Calu3 (cell line): ENCODE measurements around the gene CEP55. TPM values are rescaled to one million over a fixed set of nuclear protein-coding genes. Genes with fewer than 3 reads are reported as not detected.

Source experiments
- BruUV-seq: library from RNA; stranded (reverse); fragments of 400-500 nt; replicated peaks from 2 replicates; lab custom pipeline; 2021; lab: Mats Ljungman, UMichigan
- CTCF ChIA-PET: fragments of 300-600 bp; sonication (Branson Sonifier 250); formaldehyde crosslinking; loops from one replicate; lab custom pipeline; 2022; ENCODE audit warnings: antibody characterized with exemption; lab: Charles Lee
- DNase-seq: peaks from one replicate; pipeline ENCODE4 v3.0.0; 2022
- H3K27ac Mint-ChIP-seq: one replicate; pipeline ENCODE4 v1.8.0; 2022; ENCODE audit warnings: mixed read lengths; ENCODE audit not compliant: unreplicated experiment
- H3K27me3 Mint-ChIP-seq: one replicate; pipeline ENCODE4 v1.8.0; 2022; ENCODE audit warnings: mixed read lengths; ENCODE audit not compliant: unreplicated experiment
- H3K36me3 Mint-ChIP-seq: one replicate; pipeline ENCODE4 v1.8.0; 2022; ENCODE audit warnings: mild to moderate bottlenecking, moderate library complexity, mixed read lengths; ENCODE audit not compliant: insufficient read depth, unreplicated experiment
- H3K4me1 Mint-ChIP-seq: one replicate; pipeline ENCODE4 v1.8.0; 2022; ENCODE audit warnings: mild to moderate bottlenecking, low read depth, mixed read lengths; ENCODE audit not compliant: unreplicated experiment
- H3K4me3 Mint-ChIP-seq: one replicate; pipeline ENCODE4 v1.8.0; 2022; ENCODE audit warnings: mild to moderate bottlenecking, low read depth, moderate library complexity, mixed read lengths; ENCODE audit not compliant: unreplicated experiment
- H3K9me3 Mint-ChIP-seq: one replicate; pipeline ENCODE4 v1.8.0; 2022; ENCODE audit warnings: low read depth, mixed read lengths; ENCODE audit not compliant: unreplicated experiment
- intact Hi-C: fragments of 100-400 bp; cut with micrococcal nuclease; formaldehyde crosslinking; loops from one replicate; pipeline ENCODE4 v1.10.0; 2022; ENCODE audit not compliant: unreplicated experiment
- total RNA-seq: library from RNA; stranded (reverse); gene quantifications from 2 replicates; pipeline ENCODE4 v1.2.3, GENCODE V29; 2022
- TF ChIP-seq, protein P1 (sequence below): fragments of 200-600 bp; IDR thresholded peaks from one replicate; pipeline ENCODE4 v1.8.0; 2022; ENCODE audit warnings: antibody characterized with exemption; ENCODE audit not compliant: unreplicated experiment

Gene CEP55
- total RNA-seq, 1 experiment from 2014 or later: 52.2 TPM

DNA sequence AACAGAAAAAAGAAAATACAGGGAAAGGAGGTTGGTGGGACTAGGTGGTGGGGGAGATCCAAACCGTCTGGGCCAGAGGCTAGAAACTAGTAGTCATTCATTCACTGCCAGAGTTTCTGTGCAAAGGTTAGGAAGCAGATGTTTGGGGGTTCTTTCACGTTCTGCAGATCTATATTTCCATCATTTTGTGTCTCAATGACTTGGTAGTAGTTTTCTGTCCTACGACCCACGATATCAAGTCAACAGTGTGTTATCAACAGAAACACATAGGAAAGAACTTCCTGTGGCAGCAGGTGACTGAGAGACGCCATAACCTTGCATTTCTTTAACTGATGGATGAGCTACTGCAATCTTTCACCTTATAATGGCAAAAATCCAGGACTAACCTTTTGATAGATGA lies 1.8 kb downstream of the CEP55 start:
- TF ChIP-seq, protein P1, sequence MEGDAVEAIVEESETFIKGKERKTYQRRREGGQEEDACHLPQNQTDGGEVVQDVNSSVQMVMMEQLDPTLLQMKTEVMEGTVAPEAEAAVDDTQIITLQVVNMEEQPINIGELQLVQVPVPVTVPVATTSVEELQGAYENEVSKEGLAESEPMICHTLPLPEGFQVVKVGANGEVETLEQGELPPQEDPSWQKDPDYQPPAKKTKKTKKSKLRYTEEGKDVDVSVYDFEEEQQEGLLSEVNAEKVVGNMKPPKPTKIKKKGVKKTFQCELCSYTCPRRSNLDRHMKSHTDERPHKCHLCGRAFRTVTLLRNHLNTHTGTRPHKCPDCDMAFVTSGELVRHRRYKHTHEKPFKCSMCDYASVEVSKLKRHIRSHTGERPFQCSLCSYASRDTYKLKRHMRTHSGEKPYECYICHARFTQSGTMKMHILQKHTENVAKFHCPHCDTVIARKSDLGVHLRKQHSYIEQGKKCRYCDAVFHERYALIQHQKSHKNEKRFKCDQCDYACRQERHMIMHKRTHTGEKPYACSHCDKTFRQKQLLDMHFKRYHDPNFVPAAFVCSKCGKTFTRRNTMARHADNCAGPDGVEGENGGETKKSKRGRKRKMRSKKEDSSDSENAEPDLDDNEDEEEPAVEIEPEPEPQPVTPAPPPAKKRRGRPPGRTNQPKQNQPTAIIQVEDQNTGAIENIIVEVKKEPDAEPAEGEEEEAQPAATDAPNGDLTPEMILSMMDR: no peak
- Mint-ChIP-seq H3K27me3 (no peaks in the 10 kb centered on the region), H3K27ac (peak overlapping the region; percentile 86), H3K4me1 (peaks cover 21% of the 10 kb centered on the region), H3K36me3 (peaks cover 39% of the 10 kb centered on the region), H3K4me3 (peak overlapping the region; percentile 79), H3K9me3 (no peaks in the 10 kb centered on the region)
- no peak for DNase-seq
- intact Hi-C loops: no loop called here
- CTCF ChIA-PET: interaction anchor here (0.6 to 0.7 kb wide), 2 partner anchors 1171 to 1236 kb away, joined by 3 read pairs; no protein-coding TSS in a partner anchor
- no TSS peak for BruUV-seq

DNA sequence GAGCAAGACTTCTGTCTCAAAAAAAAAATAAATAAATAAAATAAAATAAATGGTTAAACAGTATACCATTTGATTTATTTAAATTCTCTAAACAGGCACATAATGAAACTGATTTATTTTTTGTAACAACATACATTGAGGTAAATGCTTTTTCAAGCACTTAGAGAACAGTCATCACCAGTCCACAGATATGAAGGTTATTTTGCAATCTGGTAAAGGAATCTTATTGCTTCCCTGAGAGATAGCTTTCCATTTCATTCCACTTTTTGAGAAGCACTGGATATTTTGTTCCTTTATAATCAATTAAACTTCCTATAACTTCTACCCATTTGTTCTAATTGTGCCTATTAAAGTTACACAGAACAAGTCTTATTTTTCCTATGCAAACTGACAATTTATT lies 5.2 kb downstream of the CEP55 start:
- intact Hi-C loops: no loop called here
- H3K4me1 Mint-ChIP-seq: peaks cover 21% of the 10 kb centered on the region
- no peaks in the 10 kb centered on the region for H3K27me3 Mint-ChIP-seq
- H3K9me3 Mint-ChIP-seq: no peaks in the 10 kb centered on the region
- no peak overlapping the region for H3K27ac Mint-ChIP-seq
- no TSS peak for BruUV-seq
- CTCF ChIA-PET: interaction anchor here (0.5 to 0.6 kb wide), 2 partner anchors 64 to 335 kb away, joined by 3 read pairs; no protein-coding TSS in a partner anchor
- TF ChIP-seq, protein P1: no peak
- H3K4me3 Mint-ChIP-seq: no peak overlapping the region
- H3K36me3 Mint-ChIP-seq: peaks cover 33% of the 10 kb centered on the region
- DNase-seq: no peak

DNA sequence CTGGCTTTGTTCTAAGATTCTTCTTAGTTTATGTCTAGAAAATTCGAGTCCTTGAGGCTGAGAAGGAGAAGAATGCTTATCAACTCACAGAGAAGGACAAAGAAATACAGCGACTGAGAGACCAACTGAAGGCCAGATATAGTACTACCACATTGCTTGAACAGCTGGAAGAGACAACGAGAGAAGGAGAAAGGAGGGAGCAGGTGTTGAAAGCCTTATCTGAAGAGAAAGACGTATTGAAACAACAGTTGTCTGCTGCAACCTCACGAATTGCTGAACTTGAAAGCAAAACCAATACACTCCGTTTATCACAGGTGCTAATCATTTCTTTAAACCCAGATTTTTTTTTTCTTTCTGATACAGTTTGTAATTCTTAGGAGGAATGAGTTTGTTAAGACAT lies 6.7 kb downstream of the CEP55 start:
- peaks cover 21% of the 10 kb centered on the region for H3K4me1 Mint-ChIP-seq
- intact Hi-C loops: no loop called here
- CTCF ChIA-PET: no interaction called here
- H3K9me3 Mint-ChIP-seq: no peaks in the 10 kb centered on the region
- no peak for DNase-seq
- TF ChIP-seq, protein P1: no peak
- BruUV-seq: no TSS peak
- H3K4me3 Mint-ChIP-seq: no peak overlapping the region
- peaks cover 26% of the 10 kb centered on the region for H3K36me3 Mint-ChIP-seq
- no peak overlapping the region for H3K27ac Mint-ChIP-seq
- H3K27me3 Mint-ChIP-seq: no peaks in the 10 kb centered on the region

DNA sequence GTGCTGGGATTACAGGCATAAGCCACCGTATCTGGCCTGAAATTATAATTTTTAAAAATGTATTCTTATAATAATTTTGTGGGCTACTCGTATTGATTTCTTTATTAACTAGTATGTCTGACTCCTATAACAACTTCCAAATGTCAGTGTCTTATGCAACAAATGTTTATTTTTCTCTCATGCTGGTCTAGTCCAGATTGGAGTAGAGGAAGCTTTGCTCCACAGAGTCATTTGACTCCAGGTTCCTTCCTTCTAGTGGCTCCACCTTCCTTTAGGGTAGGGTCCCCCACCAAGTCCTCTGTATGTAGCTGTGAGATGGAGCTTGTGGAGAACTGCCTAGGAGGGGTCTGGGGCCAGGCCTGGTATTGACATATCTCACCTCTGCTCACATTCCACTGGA lies 8.7 kb downstream of the CEP55 start:
- BruUV-seq: no TSS peak
- Mint-ChIP-seq H3K9me3 (no peaks in the 10 kb centered on the region), H3K36me3 (peaks cover 19% of the 10 kb centered on the region), H3K4me1 (peaks cover 2% of the 10 kb centered on the region), H3K4me3 (no peak overlapping the region), H3K27ac (no peak overlapping the region), H3K27me3 (no peaks in the 10 kb centered on the region)
- intact Hi-C loops: no loop called here
- no peak for DNase-seq
- TF ChIP-seq, protein P1: no peak
- CTCF ChIA-PET: interaction anchor here (0.6 kb wide), 1 partner anchor 19 kb away, joined by 4 read pairs; no protein-coding TSS in a partner anchor
